ENCODE measurements around the gene C10orf67. TPM values are rescaled to one million over a fixed set of nuclear protein-coding genes. Genes with fewer than 3 reads are reported as not detected.
A peak's percentile ranks its signal among the peaks of the same experiment; 100 is the strongest.

Gene C10orf67
- total and polyA plus RNA-seq, 2 experiments from 2014 or later = 0.16 TPM; not detected in 1

GRCh38 chr10:23201837-23202236 is 142.8 kb downstream of the C10orf67 start (continued):
- no peak for TF ChIP-seq CREB1 (CRISPR knock-in tag; IDR thresholded peaks at IDR 0.05; ENCODE audit: low read depth)
- TF ChIP-seq, protein P1, sequence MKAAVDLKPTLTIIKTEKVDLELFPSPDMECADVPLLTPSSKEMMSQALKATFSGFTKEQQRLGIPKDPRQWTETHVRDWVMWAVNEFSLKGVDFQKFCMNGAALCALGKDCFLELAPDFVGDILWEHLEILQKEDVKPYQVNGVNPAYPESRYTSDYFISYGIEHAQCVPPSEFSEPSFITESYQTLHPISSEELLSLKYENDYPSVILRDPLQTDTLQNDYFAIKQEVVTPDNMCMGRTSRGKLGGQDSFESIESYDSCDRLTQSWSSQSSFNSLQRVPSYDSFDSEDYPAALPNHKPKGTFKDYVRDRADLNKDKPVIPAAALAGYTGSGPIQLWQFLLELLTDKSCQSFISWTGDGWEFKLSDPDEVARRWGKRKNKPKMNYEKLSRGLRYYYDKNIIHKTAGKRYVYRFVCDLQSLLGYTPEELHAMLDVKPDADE (IDR thresholded peaks at IDR 0.05) = no peak

- peak overlapping the region; percentile 94; the same call in 1 of the 2 replicates for H3K4me2 ChIP-seq
- peaks cover 39% of the 10 kb centered on the region for H4K20me1 ChIP-seq (replicated peaks; ENCODE audit: insufficient read depth)
- peaks cover 90% of the 10 kb centered on the region for H3K27me3 Mint-ChIP-seq (ENCODE audit: insufficient read depth, low read depth, poor library complexity)
- H3K4me1 Mint-ChIP-seq = peaks cover 46% of the 10 kb centered on the region
- H3K4me3 Mint-ChIP-seq = peak overlapping the region; percentile 39; the same call in 1 of the 3 replicates
- H3K79me2 ChIP-seq (replicated peaks; ENCODE audit: insufficient read depth) = no peaks in the 10 kb centered on the region
- H3F3A ChIP-seq (replicated peaks; ENCODE audit: low read depth) = peaks cover 33% of the 10 kb centered on the region; the same call in 1 of the 2 replicates
- ATAC-seq (no peak), DNase-seq (ENCODE audit: low spot score) (no peak)
- H3K4me3 ChIP-seq = peak overlapping the region; percentile 70; the same call in 1 of the 2 replicates
- H3K4me1 ChIP-seq (ENCODE audit: insufficient read depth) = peaks cover 79% of the 10 kb centered on the region
- TF ChIP-seq, protein P1 (IDR thresholded peaks at IDR 0.05) = no peak
- no peak for TF ChIP-seq JUNB (IDR thresholded peaks at IDR 0.05; ENCODE audit: unreplicated experiment)
- TF ChIP-seq CREB1 (CRISPR knock-in tag; IDR thresholded peaks at IDR 0.05; ENCODE audit: low read depth) = no peak
- TF ChIP-seq EZH2 (IDR thresholded peaks at IDR 0.05; ENCODE audit: low read depth, unreplicated experiment) = peak; percentile 65
- TF ChIP-seq, protein P2, sequence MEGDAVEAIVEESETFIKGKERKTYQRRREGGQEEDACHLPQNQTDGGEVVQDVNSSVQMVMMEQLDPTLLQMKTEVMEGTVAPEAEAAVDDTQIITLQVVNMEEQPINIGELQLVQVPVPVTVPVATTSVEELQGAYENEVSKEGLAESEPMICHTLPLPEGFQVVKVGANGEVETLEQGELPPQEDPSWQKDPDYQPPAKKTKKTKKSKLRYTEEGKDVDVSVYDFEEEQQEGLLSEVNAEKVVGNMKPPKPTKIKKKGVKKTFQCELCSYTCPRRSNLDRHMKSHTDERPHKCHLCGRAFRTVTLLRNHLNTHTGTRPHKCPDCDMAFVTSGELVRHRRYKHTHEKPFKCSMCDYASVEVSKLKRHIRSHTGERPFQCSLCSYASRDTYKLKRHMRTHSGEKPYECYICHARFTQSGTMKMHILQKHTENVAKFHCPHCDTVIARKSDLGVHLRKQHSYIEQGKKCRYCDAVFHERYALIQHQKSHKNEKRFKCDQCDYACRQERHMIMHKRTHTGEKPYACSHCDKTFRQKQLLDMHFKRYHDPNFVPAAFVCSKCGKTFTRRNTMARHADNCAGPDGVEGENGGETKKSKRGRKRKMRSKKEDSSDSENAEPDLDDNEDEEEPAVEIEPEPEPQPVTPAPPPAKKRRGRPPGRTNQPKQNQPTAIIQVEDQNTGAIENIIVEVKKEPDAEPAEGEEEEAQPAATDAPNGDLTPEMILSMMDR (conservative IDR thresholded peaks at IDR 0.05; ENCODE audit: low read depth in 2 of 2) = no peak
- no peak for TF ChIP-seq NANOG (IDR thresholded peaks at IDR 0.05; ENCODE audit: borderline replicate concordance)
- H3K27me3 ChIP-seq (ENCODE audit: insufficient read depth) = peaks cover 100% of the 10 kb centered on the region
- H3K9me2 ChIP-seq (ENCODE audit: insufficient read depth) = no peaks in the 10 kb centered on the region
- no peak overlapping the region for H3K27ac Mint-ChIP-seq
- no peak overlapping the region for H2AFZ ChIP-seq
- no peak overlapping the region for H3K27ac ChIP-seq (ENCODE audit: low read depth)
- no peaks in the 10 kb centered on the region for H3K36me3 Mint-ChIP-seq (ENCODE audit: low read depth)
- H3K36me3 ChIP-seq (ENCODE audit: insufficient read depth) = no peaks in the 10 kb centered on the region
- H3K9me3 Mint-ChIP-seq = no peaks in the 10 kb centered on the region
Observed at GRCh38 chr10:23200997-23201652, 143.5 kb downstream of the C10orf67 start.

- H3K36me3 Mint-ChIP-seq (ENCODE audit: low read depth) = no peaks in the 10 kb centered on the region
- ATAC-seq (no peak), DNase-seq (ENCODE audit: low spot score) (no peak)
- Histone ChIP-seq H3K27me3 (ENCODE audit: insufficient read depth) (peaks cover 100% of the 10 kb centered on the region), H3K79me2 (replicated peaks; ENCODE audit: insufficient read depth) (no peaks in the 10 kb centered on the region), H3K36me3 (ENCODE audit: insufficient read depth) (no peaks in the 10 kb centered on the region), H4K20me1 (replicated peaks; ENCODE audit: insufficient read depth) (peaks cover 45% of the 10 kb centered on the region), H3F3A (replicated peaks; ENCODE audit: low read depth) (peaks cover 35% of the 10 kb centered on the region), H3K4me3 (peak overlapping the region; percentile 70; the same call in 1 of the 2 replicates), H3K4me1 (ENCODE audit: insufficient read depth) (peaks cover 84% of the 10 kb centered on the region), H3K27ac (ENCODE audit: low read depth) (no peak overlapping the region), H3K4me2 (peak overlapping the region; percentile 94; the same call in 1 of the 2 replicates), H3K9me2 (ENCODE audit: insufficient read depth) (no peaks in the 10 kb centered on the region), H2AFZ (no peak overlapping the region)
- H3K27me3 Mint-ChIP-seq (ENCODE audit: insufficient read depth, low read depth, poor library complexity) = peaks cover 95% of the 10 kb centered on the region
- peaks cover 50% of the 10 kb centered on the region for H3K4me1 Mint-ChIP-seq
- 0 out of 3 replicates have a peak, but pooled peaks cover 3% of the 10 kb centered on the region for H3K9me3 Mint-ChIP-seq
- no peak overlapping the region for H3K27ac Mint-ChIP-seq
- peak overlapping the region; percentile 39 for H3K4me3 Mint-ChIP-seq
- TF ChIP-seq, protein P1 (IDR thresholded peaks at IDR 0.05) = no peak
- TF ChIP-seq POLR2AphosphoS5 (IDR thresholded peaks at IDR 0.05; ENCODE audit: low read depth) (no peak), CREB1 (CRISPR knock-in tag; IDR thresholded peaks at IDR 0.05; ENCODE audit: low read depth) (no peak)
Observed at GRCh38 chr10:23200586-23200985, 144.0 kb downstream of the C10orf67 start.
